HCT116 (cell line): ENCODE data around the gene GJA1. TPM values are rescaled to one million over a fixed set of nuclear protein-coding genes. Genes with fewer than 3 reads are reported as not detected.

Source experiments
- ATAC-seq: fragments of 200-7000 bp; cut with Tn5 transposase; 2 replicates; pipeline ENCODE4 v1.9.1; 2020; ENCODE audit warnings: mild to moderate bottlenecking, moderate library complexity
- BruUV-seq: library from RNA; stranded (reverse); fragments of 400-500 nt; replicated peaks from 2 replicates; lab custom pipeline; 2021; lab: Mats Ljungman, UMichigan
- CTCF ChIA-PET: fragments of 300-600 bp; sonication (Branson Sonifier 250); formaldehyde crosslinking; loops from one replicate; lab custom pipeline; 2021; ENCODE audit warnings: antibody characterized with exemption; lab: Charles Lee
- POLR2A ChIA-PET: fragments of 300-600, 350-600 bp; sonication (Branson Sonifier 250); formaldehyde crosslinking; loops from one replicate; lab custom pipeline; 2021; ENCODE audit warnings: antibody characterized with exemption; lab: Charles Lee
- RAD21 ChIA-PET, 2 experiments: fragments of 300-600 bp; sonication (Branson Sonifier 250); formaldehyde crosslinking; loops; one replicate each; lab custom pipeline; 2023; ENCODE audit warnings: low total read pairs in 2 of 2; ENCODE audit not compliant: uncharacterized antibody in 2 of 2, unreplicated experiment in 2 of 2, low non-redundant PET in 1 of 2; lab: Charles Lee
- DNase-seq: peaks from one replicate; pipeline ENCODE4 v3.0.0-alpha.2; 2010; ENCODE audit warnings: low read depth, low spot score
- H2AFZ ChIP-seq: fragments of 200-600 bp; shearing (Covaris generic), sonication (generic); 2 replicates; pipeline ENCODE4 v1.6.1; 2017; ENCODE audit warnings: low read depth, mixed run types, mixed read lengths, antibody characterized with exemption, low read length; ENCODE audit not compliant: poor library complexity, severe bottlenecking
- H3K27ac ChIP-seq: 2 replicates; pipeline ENCODE4 v1.5.1; 2012; ENCODE audit warnings: low read depth, low read length
- H3K27me3 ChIP-seq: fragments of 200-600 bp; sonication (generic); 2 replicates; pipeline ENCODE4 v1.6.1; 2016; ENCODE audit warnings: mixed run types, low read length, mixed read lengths; ENCODE audit not compliant: insufficient read depth
- H3K36me3 ChIP-seq, 2 experiments: fragments of 200-500 bp in 1 of 2; fragments of 200-600 bp in 1 of 2; sonication (Bioruptor generic) in 1 of 2; sonication (generic) in 1 of 2; 2 replicates each; pipeline versions ENCODE4 v1.5.1 to v1.6.1; 2014 to 2016; ENCODE audit warnings: low read length in 2 of 2, inconsistent platforms in 1 of 2, mixed read lengths in 1 of 2, mixed run types in 1 of 2; ENCODE audit not compliant: insufficient read depth in 2 of 2, control insufficient read depth in 1 of 2
- H3K4me1 ChIP-seq, 2 experiments: fragments of 200-600 bp in 1 of 2; sonication (generic) in 1 of 2; 2 replicates each; pipeline versions ENCODE4 v1.5.1 to v1.6.1; 2012 to 2017; ENCODE audit warnings: low read length in 2 of 2, inconsistent platforms in 1 of 2, mild to moderate bottlenecking in 1 of 2, mixed read lengths in 1 of 2, mixed run types in 1 of 2, moderate library complexity in 1 of 2; ENCODE audit not compliant: insufficient read depth in 2 of 2, control insufficient read depth in 1 of 2
- H3K4me2 ChIP-seq: fragments of 200-600 bp; sonication (generic); 2 replicates; pipeline ENCODE4 v1.6.1; 2017; ENCODE audit warnings: mixed run types, low read length, mixed read lengths
- H3K4me3 ChIP-seq, 2 experiments: fragments of 200-600 bp in 1 of 2; sonication (generic) in 1 of 2; replicated peaks in 1 of 2; 2 replicates each; pipeline ENCODE4 v1.5.1; 2011 to 2016; ENCODE audit warnings: low read length in 2 of 2, control low read depth in 1 of 2, low read depth in 1 of 2, mild to moderate bottlenecking in 1 of 2, mixed read lengths in 1 of 2, mixed run types in 1 of 2
- H3K79me2 ChIP-seq: fragments of 200-600 bp; sonication (generic); 2 replicates; pipeline ENCODE4 v1.6.1; 2017; ENCODE audit warnings: mild to moderate bottlenecking, mixed run types, low read length, moderate library complexity, mixed read lengths; ENCODE audit not compliant: insufficient read depth
- H3K9ac ChIP-seq: fragments of 200-600 bp; sonication (generic); 2 replicates; pipeline ENCODE4 v1.6.1; 2016; ENCODE audit warnings: low read length, mixed read lengths
- H3K9me2 ChIP-seq: fragments of 200-600 bp; sonication (generic), shearing (Covaris generic); 2 replicates; pipeline ENCODE4 v1.6.1; 2017; ENCODE audit warnings: mixed run types, mild to moderate bottlenecking, moderate library complexity; ENCODE audit not compliant: insufficient read depth
- H3K9me3 ChIP-seq, 2 experiments: fragments of 200-500 bp in 1 of 2; fragments of 200-600 bp in 1 of 2; sonication (Bioruptor generic) in 1 of 2; sonication (generic) in 1 of 2; 2 replicates each; pipeline ENCODE4 v1.6.1; 2014 to 2017; ENCODE audit warnings: low read length in 2 of 2, mixed read lengths in 2 of 2, inconsistent platforms in 1 of 2, low read depth in 1 of 2, mild to moderate bottlenecking in 1 of 2, mixed run types in 1 of 2, moderate library complexity in 1 of 2; ENCODE audit not compliant: control insufficient read depth in 1 of 2, insufficient read depth in 1 of 2
- H4K20me1 ChIP-seq: fragments of 200-600 bp; sonication (generic), shearing (Covaris generic); 2 replicates; pipeline ENCODE4 v1.6.1; 2017; ENCODE audit warnings: mixed run types, mild to moderate bottlenecking, moderate library complexity; ENCODE audit not compliant: insufficient read depth
- ATF3 ChIP-seq: IDR thresholded peaks from 2 replicates; pipeline ENCODE4 v1.6.1; 2012
- CBX3 ChIP-seq: IDR thresholded peaks from 2 replicates; pipeline ENCODE4 v1.6.1; 2012; ENCODE audit warnings: low read depth
- CEBPB ChIP-seq: IDR thresholded peaks from 2 replicates; pipeline ENCODE4 v1.6.1; 2012; ENCODE audit warnings: low read depth
- EGR1 ChIP-seq: IDR thresholded peaks from 2 replicates; pipeline ENCODE4 v1.6.1; 2012; ENCODE audit warnings: low read depth
- ELF1 ChIP-seq: IDR thresholded peaks from 2 replicates; pipeline ENCODE4 v1.6.1; 2012; ENCODE audit warnings: low read depth, borderline replicate concordance
- EZH2phosphoT487 ChIP-seq: fragments of 200-600 bp; IDR thresholded peaks from 2 replicates; pipeline ENCODE4 v1.6.1; 2018; ENCODE audit warnings: antibody characterized with exemption, borderline replicate concordance
- JUND ChIP-seq: IDR thresholded peaks from 2 replicates; pipeline ENCODE4 v1.6.1; 2012
- MAX ChIP-seq: IDR thresholded peaks from 2 replicates; pipeline ENCODE4 v1.6.1; 2012
- POLR2A ChIP-seq: IDR thresholded peaks from 2 replicates; pipeline ENCODE4 v1.7.0; 2011; ENCODE audit warnings: borderline replicate concordance; ENCODE audit not compliant: insufficient read depth, insufficient read length; ENCODE audit errors: extremely low read depth
- POLR2AphosphoS5 ChIP-seq: IDR thresholded peaks from 2 replicates; pipeline ENCODE4 v1.6.1; 2011; ENCODE audit warnings: mild to moderate bottlenecking, low read depth, low read length, moderate library complexity
- RAD21 ChIP-seq: IDR thresholded peaks from 2 replicates; pipeline ENCODE4 v1.6.1; 2012; ENCODE audit warnings: low read depth, mild to moderate bottlenecking
- SIN3A ChIP-seq: IDR thresholded peaks from 2 replicates; pipeline ENCODE4 v1.6.1; 2012; ENCODE audit warnings: low read depth
- YY1 ChIP-seq: IDR thresholded peaks from 2 replicates; pipeline ENCODE4 v1.6.1; 2011; ENCODE audit warnings: low read length, low read depth, moderate library complexity, mild to moderate bottlenecking; ENCODE audit not compliant: insufficient replicate concordance; ENCODE audit errors: extremely low read depth
- ZBTB33 ChIP-seq: IDR thresholded peaks from 2 replicates; pipeline ENCODE4 v1.6.1; 2011; ENCODE audit warnings: mild to moderate bottlenecking, low read length, moderate library complexity; ENCODE audit not compliant: insufficient replicate concordance; ENCODE audit errors: extremely low read depth
- ZFX ChIP-seq: fragments of 450-650 bp; IDR thresholded peaks from 2 replicates; pipeline ENCODE4 v1.6.1; 2017
- intact Hi-C: fragments of 100-400 bp; cut with micrococcal nuclease; formaldehyde crosslinking; loops from 2 replicates; pipeline ENCODE4 v1.10.0; 2022
- total RNA-seq: library from RNA; stranded (reverse); gene quantifications from one replicate; pipeline ENCODE4 v1.2.1, GENCODE V29; 2021; ENCODE audit not compliant: unreplicated experiment

Gene GJA1
- total RNA-seq, 1 experiment from 2014 or later = 1.1 TPM

- ChIA-PET CTCF (no interaction called here), RAD21 (no interaction called here), POLR2A (no interaction called here)
- no peaks in the 10 kb centered on the region for H3K79me2 ChIP-seq
- no peaks in the 10 kb centered on the region for H4K20me1 ChIP-seq
- no peaks in the 10 kb centered on the region for H3K27me3 ChIP-seq
- TF ChIP-seq ELF1 = no peak
- no peak for TF ChIP-seq EGR1
- TF ChIP-seq POLR2AphosphoS5 = no peak
- no peak for TF ChIP-seq CEBPB
- TF ChIP-seq CBX3 = no peak
- no peak for TF ChIP-seq ATF3
- no peak for TF ChIP-seq SIN3A
- no peak overlapping the region for H3K4me3 ChIP-seq
- intact Hi-C loops = no loop called here
- ATAC-seq = no peak
- BruUV-seq = no TSS peak
- H3K36me3 ChIP-seq = no peaks in the 10 kb centered on the region
- no peaks in the 10 kb centered on the region for H3K9me2 ChIP-seq
- H3K9me3 ChIP-seq = no peaks in the 10 kb centered on the region
- H3K4me1 ChIP-seq = peaks cover 3 to 6% of the 10 kb centered on the region in 2 experiments; a peak in 3 of 4 replicates
- no peak for DNase-seq
- no peak overlapping the region for H3K27ac ChIP-seq
- no peak overlapping the region for H3K4me2 ChIP-seq
- no peak overlapping the region for H3K9ac ChIP-seq
- peak overlapping the region; percentile 51 for H2AFZ ChIP-seq
Observed at GRCh38 chr6:121497970-121498375, 62.5 kb downstream of the GJA1 start.

GRCh38 chr6:121498481-121499276 lies 63.2 kb downstream of the GJA1 start:
- H3K27ac ChIP-seq = no peak overlapping the region
- no peaks in the 10 kb centered on the region for H3K9me3 ChIP-seq
- H3K9me2 ChIP-seq = no peaks in the 10 kb centered on the region
- ChIA-PET RAD21 (no interaction called here), CTCF (no interaction called here), POLR2A (no interaction called here)
- no peaks in the 10 kb centered on the region for H3K79me2 ChIP-seq
- H3K4me3 ChIP-seq = no peak overlapping the region
- no TSS peak for BruUV-seq
- no peaks in the 10 kb centered on the region for H3K27me3 ChIP-seq
- H3K9ac ChIP-seq = no peak overlapping the region
- DNase-seq = no peak
- H3K4me1 ChIP-seq = peaks cover 3 to 6% of the 10 kb centered on the region in 2 experiments; a peak in 3 of 4 replicates
- intact Hi-C loops = no loop called here
- 0 out of 2 replicates have a peak overlapping the region, but pooled peaks have one; percentile 10 for H3K4me2 ChIP-seq
- no peak for ATAC-seq
- TF ChIP-seq RAD21 (no peak), EGR1 (no peak), YY1 (no peak), JUND (no peak), POLR2AphosphoS5 (no peak), ZFX (no peak), ZBTB33 (no peak), EZH2phosphoT487 (no peak), CBX3 (no peak), MAX (no peak), CEBPB (no peak), ELF1 (no peak), POLR2A (no peak)
- H3K36me3 ChIP-seq = no peaks in the 10 kb centered on the region
- H2AFZ ChIP-seq = peak overlapping the region; percentile 51
- no peaks in the 10 kb centered on the region for H4K20me1 ChIP-seq
